NT2/D1 (cell line): ENCODE data around the gene GPR3.

Source experiments
- SUZ12 ChIP-seq: IDR thresholded peaks from 2 replicates; pipeline ENCODE4 v1.6.1; 2011; ENCODE audit not compliant: insufficient read length, insufficient read depth; ENCODE audit errors: extremely low read depth
- YY1 ChIP-seq: IDR thresholded peaks from 2 replicates; pipeline ENCODE4 v1.6.1; 2011; ENCODE audit not compliant: insufficient read length, insufficient read depth
- ZNF274 ChIP-seq: IDR thresholded peaks from 2 replicates; pipeline ENCODE4 v1.6.1; 2011; ENCODE audit warnings: mild to moderate bottlenecking, low read depth, low read length

DNA sequence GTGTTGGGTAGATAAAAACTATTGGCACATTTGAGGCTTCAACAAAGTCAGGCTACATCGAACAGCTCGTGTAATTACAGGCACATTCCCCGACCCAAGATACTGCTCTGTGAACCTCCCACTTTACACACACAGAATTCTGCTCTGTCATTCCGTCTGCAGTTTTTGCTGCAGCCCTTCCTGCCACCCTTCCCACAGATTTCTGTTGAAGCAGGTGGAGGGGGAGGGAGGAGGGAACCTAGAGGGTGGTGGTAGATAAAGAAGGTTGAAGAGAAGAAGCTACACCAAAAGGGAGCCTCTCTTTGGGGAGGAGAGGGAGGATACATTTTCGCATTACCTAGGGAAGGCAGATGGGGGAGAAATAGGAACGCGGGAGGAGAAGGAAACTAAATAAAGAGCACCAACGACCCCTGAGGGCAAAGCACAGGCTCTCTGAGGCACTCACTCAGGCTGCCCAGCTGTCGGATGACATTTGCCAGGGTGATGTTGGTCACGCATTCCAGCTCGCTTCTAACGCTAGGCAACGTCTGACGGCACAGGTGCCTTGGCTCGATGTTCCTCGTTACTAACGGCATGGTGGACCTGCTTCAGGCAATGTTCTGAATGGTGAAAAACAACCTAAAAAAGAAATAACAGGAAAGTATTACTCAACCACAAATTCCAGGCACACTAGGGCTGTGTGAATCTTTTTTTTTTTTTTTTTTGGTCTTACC lies 36.0 kb downstream of the GPR3 start:
- TF ChIP-seq SUZ12 (no peak), ZNF274 (no peak), YY1 (no peak)
